HG02623 (cell line): ENCODE data around the gene LASP1NB.
"Not testable (repeated sequence)": the region's sequence is repeated elsewhere in the genome, so short reads cannot be mapped to it uniquely, and the experiment has no call there.

Experiments
- ATAC-seq: cut with Tn5 transposase; IDR thresholded peaks from one replicate; pipeline ENCODE4 v1.9.1; 2021; ENCODE audit warnings: moderate library complexity; ENCODE audit not compliant: unreplicated experiment

Gene LASP1NB

GRCh38 chr17:38916771-38917170, 8.6 kb upstream of the LASP1NB start:
- no peak for ATAC-seq

GRCh38 chr17:38917259-38917658, 8.2 kb upstream of the LASP1NB start:
- no peak for ATAC-seq

GRCh38 chr17:38918129-38918913, 7.1 kb upstream of the LASP1NB start:
- ATAC-seq, result no peak

- no peak for ATAC-seq
These were observed 6.5 kb upstream of the LASP1NB start for GRCh38 chr17:38918916-38919315.

GRCh38 chr17:38919316-38920078, 5.9 kb upstream of the LASP1NB start:
- no peak for ATAC-seq

GRCh38 chr17:38920374-38921291, 4.8 kb upstream of the LASP1NB start:
- no peak for ATAC-seq

GRCh38 chr17:38921756-38922411, 3.5 kb upstream of the LASP1NB start:
- ATAC-seq, result no peak

- ATAC-seq, result no peak
These were observed 2.7 kb upstream of the LASP1NB start for GRCh38 chr17:38922538-38923297.

- ATAC-seq, result no peak
These were observed 1.1 kb downstream of the LASP1NB start for GRCh38 chr17:38926293-38927070.

GRCh38 chr17:38930782-38931181, 5.4 kb downstream of the LASP1NB start:
- ATAC-seq, result not testable (repeated sequence)

- not testable (repeated sequence) for ATAC-seq
These were observed 8.5 kb downstream of the LASP1NB start for GRCh38 chr17:38933962-38934361.

GRCh38 chr17:38939987-38940386, 14.6 kb downstream of the LASP1NB start:
- no peak for ATAC-seq

- ATAC-seq, result no peak
These were observed 15.0 kb downstream of the LASP1NB start for GRCh38 chr17:38940404-38940803.

- no peak for ATAC-seq
These were observed 17.4 kb downstream of the LASP1NB start for GRCh38 chr17:38942696-38943334.

- ATAC-seq, result no peak
These were observed 18.2 kb downstream of the LASP1NB start for GRCh38 chr17:38943607-38944006.

- no peak for ATAC-seq
These were observed 21.8 kb downstream of the LASP1NB start for GRCh38 chr17:38947189-38947588.

- not testable (repeated sequence) for ATAC-seq
These were observed 28.4 kb downstream of the LASP1NB start for GRCh38 chr17:38953800-38954199.

- ATAC-seq, result no peak
These were observed 32.9 kb downstream of the LASP1NB start for GRCh38 chr17:38958326-38958725.

- no peak for ATAC-seq
These were observed 33.3 kb downstream of the LASP1NB start for GRCh38 chr17:38958756-38959155.
